CD4-positive, alpha-beta T cell treated with Interleukin-10 for 1 hour (primary cell): ENCODE measurements around the gene MEF2D.

ENCODE experiments used
- DNase-seq: peaks from one replicate; pipeline ENCODE4 v3.0.0-alpha.2; 2020

The MEF2D gene

GRCh38 chr1:156485984-156486383, 14.6 kb downstream of the MEF2D start:
- DNase-seq = no peak

GRCh38 chr1:156484480-156485058, 16.0 kb downstream of the MEF2D start:
- no peak for DNase-seq

- no peak for DNase-seq
Observed at GRCh38 chr1:156483397-156483796, 17.2 kb downstream of the MEF2D start.

- DNase-seq = no peak
Observed at GRCh38 chr1:156482276-156482675, 18.3 kb downstream of the MEF2D start.

GRCh38 chr1:156481527-156481926, 19.0 kb downstream of the MEF2D start:
- peak; percentile 33 for DNase-seq

DNA sequence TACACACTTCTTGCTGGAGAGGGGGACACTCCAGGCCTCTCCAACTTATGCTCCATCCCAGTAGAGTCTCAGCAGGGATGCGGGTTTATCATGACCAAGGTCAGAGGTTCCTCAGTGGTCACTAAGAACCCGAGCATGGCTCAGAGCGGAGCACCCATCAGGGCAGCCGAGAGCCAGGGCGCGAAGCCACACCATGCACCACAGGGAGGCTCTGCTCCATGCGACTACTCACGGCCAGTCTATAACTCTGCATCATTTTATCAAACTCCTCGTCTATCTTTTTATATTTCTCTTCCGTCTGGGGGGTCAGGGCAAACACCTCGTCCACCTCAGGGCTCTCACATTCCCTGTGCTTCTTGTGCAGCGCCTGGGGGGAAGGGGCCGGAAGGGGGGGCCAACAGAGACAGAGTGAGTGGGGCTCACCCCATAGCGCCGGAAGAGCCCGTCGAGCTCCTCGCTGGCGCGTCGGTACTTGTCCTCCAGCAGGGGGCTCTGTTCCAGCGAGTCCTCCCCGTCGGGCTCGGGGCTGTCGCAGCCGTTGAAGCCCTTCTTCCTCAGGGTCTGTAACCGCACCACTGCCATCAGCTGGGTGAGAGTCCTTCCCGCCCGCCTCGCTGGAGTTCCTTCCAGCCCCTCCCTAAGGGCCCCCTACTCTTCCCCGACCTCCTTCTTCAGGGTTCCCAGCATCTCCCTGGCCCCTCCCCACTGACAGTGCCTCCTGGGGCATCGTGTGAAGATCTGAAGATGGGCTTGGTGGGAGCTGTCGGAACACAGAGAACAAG, 20.0 kb downstream of the MEF2D start:
- DNase-seq = peak; percentile 85

- no peak for DNase-seq
Observed at GRCh38 chr1:156480016-156480370, 20.6 kb downstream of the MEF2D start.

DNA sequence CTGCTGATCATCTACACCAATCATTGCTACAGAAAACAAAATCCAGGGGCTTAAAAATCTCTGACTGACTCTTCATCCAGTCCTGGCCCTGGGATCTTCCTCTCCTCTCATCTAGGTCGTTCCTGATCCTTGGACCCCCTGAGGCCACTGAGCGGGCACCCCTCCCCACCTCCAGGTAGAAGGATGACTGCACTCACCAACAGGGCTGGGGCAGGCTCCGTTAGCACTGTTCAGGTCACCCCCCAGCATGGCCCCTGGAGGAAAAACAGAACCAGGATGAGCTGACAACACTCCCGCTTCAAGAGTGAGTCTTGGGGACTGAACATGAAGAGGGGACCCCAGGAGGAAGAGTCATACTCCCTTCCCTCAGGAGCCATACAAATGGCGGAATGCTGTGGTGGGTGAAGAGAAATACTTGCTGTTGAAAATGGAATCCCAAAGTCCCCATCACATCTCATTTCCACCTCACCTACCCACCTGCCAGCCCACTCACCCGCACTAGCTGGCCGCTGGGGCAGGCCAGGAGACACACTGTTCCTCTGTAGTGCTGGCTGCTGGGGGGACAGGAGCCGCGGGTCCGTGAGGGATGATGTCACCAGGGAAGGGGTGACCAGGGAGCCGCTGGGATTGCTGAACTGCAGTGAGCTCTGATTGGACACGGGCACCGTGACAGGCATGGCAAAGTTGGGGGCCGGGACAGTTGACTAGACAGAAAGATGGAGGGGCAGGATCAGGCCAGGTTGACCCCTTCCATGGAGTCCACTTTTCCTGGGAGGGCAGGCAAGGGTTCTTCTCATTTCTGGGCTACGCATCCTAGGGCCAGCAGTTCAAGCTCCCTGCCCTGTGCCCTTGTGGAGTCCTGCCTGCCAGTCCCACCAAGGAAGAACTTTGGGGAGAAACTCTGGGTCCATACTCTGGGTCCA, 21.2 kb downstream of the MEF2D start:
- DNase-seq = no peak

DNA sequence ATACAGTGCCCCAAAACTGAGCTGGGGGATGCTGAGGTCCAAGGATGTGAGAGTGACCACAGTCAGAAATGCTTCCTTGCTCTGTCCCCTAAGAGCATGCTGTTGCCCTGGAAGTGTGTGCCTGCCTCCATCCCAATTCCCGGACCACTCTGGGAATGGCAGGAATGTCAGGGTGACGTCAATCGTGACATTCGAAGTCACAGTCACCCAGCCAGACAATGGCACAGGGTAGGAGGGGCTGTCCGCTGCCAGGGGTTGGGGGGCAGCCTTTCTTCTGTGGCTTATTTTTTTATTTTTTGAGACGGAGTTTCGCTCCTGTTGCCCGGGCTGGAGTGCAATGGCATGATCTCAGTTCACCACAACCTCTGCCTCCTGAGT, 22.3 kb downstream of the MEF2D start:
- DNase-seq = no peak

- DNase-seq = no peak
Observed at GRCh38 chr1:156477526-156478249, 22.9 kb downstream of the MEF2D start.

DNA sequence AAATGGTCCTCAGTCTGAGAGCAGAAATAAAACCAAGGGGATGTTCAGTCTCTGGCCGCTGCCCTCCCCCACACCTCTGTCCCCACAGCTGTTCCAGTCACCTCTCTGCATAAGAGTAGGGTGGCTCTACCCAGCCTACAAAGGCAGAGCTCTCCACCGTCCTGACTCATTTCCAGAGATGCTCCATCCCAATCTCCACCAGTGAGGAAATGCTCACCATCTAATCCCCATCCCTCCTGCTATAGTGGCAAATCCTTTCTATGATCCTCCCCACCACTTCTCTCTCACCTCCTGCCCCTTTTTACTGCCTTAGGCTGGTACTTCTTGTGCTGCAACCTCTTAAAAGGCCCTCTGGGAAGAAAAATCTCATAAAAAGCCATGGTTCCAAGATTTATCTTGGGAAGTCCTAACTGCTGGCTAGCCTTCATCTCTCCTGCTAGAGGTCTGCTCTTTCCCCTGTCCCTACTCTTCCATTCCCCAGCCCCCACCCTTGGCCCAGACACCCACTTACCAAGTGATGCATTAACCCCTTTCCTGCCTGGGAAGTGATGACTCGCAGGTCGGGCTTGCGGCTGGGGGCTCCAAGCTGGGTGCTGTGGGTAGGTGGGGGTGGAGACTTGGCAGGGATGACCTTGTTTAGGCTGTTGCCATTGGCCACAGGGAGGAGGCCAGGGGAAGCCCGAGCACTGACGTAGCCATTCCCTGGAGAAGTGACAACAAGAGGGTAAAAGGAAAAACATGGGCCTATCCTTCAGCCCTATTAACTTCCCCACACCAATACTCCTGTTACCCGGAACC, 23.9 kb downstream of the MEF2D start:
- DNase-seq = no peak

GRCh38 chr1:156475568-156476500, 24.7 kb downstream of the MEF2D start:
- no peak for DNase-seq

DNA sequence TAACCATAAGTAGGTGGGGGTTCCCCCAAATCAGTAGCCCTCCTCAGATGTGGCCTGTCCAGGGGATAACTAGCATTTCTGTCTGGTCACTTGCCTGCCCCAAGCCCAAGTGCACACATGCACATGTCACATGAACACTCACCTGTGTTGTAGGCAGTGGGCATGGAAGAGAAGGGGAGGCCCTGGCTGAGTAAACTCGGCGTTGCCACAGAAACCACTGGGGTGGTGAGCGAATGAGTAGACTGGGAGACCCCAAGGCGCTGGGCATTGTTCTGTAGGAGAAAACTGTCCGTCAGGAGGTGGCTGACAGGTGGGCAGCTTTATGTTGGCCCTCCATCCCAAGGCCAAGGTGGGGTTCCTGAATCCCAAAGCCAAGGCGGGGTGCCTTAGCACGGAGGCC, 25.6 kb downstream of the MEF2D start:
- DNase-seq = no peak

- no peak for DNase-seq
Observed at GRCh38 chr1:156471496-156472490, 28.8 kb downstream of the MEF2D start.

DNA sequence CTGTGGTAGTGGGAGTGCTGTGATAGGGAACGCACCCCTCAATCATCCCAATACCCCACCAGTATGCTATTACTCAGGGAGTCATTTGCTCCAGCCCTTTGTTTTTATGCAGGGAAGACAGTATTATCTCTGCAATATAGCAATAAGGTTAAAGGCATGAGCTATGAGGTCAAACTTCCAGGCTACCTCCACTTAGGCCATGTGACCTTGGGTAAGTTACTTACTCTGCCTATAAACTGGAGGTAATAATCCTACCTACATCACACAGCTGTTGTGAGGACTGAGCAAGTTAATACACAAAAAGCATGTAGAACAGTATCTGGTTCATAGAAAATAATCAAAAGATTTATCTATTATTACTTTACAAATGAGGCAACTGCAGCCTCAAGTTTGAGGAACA, 30.1 kb downstream of the MEF2D start:
- DNase-seq = no peak

- DNase-seq = no peak
Observed at GRCh38 chr1:156468693-156469345, 31.8 kb downstream of the MEF2D start.

GRCh38 chr1:156467906-156468305, 32.7 kb downstream of the MEF2D start:
- DNase-seq = no peak

- no peak for DNase-seq
Observed at GRCh38 chr1:156467385-156467784, 33.2 kb downstream of the MEF2D start.

- DNase-seq = no peak
Observed at GRCh38 chr1:156465747-156466365, 34.7 kb downstream of the MEF2D start.
